Stimulated activated CD8-positive, alpha-beta memory T cell treated with anti-CD3 and anti-CD28 coated beads, Interleukin-12 subunit alpha, Interleukin-12 subunit beta, amount 100 ng/mL, for 1 hour (primary cell): ENCODE measurements around the gene AP1M1.
"Not testable (repeated sequence)": the region's sequence is repeated elsewhere in the genome, so short reads cannot be mapped to it uniquely, and the experiment has no call there.

Source experiments
- DNase-seq: peaks from one replicate; pipeline ENCODE4 v3.0.0-alpha.2; 2020; ENCODE audit warnings: low read depth

The AP1M1 gene

DNA sequence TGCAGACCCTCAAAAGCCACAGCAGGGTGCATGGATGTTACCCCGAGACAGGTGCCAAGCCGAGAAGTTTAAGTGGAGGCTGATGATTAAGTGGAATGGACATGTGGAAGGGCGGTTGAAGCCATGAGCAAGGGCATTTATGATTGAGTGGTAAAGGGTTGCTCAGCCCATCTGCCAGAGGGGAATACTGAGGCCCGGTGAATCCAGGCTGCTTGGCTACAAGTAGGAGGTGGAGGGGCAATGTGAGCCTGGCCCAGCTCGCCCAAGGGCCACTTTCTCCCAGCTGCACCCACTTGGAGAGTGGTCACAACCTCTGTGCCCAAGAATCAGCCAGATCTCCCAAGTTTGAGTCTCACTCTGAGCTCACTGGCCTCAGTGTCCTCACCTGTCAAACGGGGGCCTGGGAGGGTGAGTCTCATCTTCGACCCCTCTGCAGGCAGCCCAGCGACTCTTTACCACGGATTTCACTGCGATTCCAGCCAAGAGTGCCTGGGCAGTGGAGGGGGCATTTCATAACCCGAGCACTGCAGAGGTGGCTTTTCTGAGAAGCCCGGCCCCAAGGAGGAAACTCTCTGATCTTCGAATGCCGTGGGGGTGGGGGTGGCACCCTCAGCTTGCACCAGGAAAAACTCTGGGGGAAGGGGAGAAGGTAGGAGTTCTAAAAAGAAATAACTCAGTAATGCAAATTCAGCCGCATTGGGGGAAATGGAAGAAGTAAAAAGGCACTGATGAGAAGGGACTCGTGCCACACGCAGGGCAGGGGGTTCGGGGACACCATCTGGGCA, 64.1 kb downstream of the AP1M1 start:
- no peak for DNase-seq

DNA sequence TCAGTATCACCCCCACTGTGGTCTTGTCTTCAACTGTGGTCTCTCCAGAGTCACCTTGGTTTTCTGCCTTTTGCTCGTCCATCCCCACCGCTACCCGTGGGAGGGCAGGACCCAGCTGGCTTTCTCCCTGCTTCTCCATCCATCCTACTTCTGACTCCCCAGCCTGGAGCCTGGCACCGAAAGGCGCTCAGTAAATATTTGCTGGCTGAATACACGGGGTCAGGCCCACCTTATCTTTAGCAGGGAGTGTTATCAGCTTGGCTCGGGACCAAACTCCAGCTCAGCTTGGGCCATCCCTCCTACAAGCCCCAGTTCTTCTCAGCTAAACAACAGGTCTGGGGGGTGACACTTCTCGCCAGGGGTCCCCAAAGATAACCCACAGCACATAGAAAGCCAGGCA, 64.9 kb downstream of the AP1M1 start:
- DNase-seq: no peak

DNA sequence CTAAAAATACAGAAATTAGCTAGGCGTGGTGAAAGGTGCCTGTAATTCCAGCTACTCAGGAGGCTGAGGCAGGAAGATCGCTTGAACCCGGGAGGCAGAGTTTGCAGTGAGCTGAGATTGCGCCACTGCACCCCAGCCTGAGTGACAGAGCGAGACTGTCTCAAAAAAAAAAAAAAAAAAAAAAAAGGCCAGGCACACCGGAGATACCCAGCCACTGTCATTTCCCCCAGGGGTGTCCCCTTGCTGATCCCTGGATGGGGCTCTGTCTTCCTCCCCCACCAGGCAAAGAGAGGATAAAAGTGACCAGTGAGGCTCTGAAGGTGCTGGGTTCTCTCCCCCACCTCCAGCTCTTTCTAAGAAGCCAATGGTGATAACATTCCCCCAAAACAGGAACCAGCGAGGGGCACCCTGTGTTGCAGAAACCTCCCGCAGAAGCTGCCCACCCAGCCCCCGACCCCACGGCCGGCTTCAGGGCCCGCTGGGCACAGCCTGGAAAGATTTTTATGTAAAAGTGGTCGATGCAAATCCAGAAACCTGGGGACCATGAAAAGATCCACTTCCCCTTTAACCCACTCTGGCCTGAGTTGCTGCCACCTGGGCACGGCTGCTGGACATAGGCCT, 65.5 kb downstream of the AP1M1 start:
- no peak for DNase-seq

DNA sequence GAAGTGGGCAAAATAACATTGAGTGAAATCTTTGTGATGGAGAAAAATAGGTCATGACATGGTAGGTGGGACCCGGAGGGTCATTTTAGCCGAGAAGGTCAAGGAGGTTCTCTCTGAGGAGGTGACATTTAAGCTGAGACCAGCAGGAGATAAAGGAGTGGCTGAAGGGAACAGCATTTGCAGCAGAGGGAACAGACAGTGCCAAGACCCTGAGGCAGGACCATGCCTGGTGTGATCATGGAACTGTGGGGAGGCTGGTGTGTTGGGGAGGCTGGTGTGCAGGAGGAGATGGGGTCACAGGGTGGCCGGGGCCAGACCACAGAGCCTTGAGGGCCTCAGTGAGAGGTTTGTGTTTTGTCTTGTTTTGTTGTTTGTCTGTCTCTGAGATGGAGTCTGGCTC, 67.5 kb downstream of the AP1M1 start:
- no peak for DNase-seq

DNA sequence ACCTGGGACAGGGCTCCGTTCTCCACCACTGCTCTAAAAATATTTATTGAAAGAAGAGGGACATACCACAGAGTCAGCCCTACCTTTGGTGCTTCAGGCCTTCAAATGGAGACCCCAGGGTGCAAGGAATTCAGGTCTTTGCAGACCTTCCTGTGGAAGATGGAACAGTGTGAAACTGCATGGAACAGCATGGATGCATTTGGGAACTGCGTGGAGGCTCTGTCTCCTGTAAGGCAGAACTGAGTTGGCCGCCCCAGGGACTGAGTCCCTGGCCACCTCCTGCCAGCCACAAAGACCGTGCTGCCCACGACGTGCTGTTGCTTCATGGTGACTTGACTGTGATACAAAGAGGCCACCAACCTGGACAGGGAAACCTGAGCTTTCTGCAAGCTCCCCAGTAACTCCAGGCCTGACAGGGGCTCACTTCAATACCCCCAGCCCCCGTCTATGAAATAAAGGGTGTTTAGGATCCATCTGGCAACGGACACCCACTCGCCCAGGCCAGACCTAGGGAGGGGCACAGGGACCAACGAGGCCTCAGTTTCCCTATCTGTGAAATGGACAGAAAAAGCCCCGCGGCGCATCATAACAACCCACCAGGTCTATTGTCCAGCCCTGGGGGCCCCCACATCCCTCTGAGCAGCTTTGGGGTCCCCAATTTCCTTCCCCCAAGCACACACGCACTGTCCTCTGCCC, 68.3 kb downstream of the AP1M1 start:
- DNase-seq: no peak

DNA sequence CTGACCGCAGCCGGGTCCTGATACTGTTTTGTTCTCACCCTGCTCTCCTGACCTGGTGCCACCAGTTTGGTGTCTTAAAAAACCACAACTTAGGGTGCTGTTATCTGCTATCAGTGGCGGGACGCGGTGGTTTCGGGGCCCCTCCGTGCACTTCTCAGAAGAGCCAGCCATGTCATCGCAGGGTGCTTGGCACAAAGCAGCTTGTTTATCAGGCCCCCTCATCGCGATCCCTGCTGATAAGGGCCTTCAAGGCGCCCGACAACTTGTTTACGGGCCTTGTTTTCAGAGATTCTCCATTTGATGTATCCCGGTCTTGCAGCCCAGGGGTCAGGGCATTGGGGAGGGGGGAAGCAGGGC, 68.9 kb downstream of the AP1M1 start:
- peak; percentile 46 for DNase-seq

DNA sequence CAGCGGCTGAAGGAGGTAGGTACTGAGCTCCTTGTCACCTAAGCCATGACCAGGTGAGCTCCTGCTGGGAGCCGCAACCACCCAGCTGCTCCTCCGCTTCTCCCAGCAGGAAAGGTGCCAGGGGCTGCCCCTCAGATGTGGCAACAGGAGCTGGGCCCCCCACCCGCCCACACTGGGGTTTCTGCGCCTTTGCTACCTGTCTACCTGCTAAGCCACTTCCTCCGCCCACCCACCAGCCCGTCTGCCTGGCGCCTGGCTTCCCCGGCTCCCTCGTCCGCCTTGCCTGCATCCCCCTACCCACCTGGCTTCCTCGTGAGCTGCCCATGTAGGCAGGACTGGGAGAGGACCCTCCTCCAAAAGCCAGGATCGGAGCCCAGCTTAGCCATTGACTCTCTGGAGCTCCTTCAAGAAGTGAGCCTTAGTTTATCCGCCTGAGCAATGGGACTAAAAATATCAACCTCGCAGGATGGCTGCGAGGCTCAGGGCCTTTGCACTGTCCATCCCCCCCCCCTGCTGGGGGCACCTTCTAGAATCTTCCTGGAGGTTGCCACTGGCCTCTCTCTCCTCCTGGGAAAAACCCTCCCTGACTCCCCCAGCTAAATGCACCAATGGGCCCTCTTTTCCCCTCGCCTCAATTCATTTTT, 71.1 kb downstream of the AP1M1 start:
- DNase-seq: peak; percentile 18

DNA sequence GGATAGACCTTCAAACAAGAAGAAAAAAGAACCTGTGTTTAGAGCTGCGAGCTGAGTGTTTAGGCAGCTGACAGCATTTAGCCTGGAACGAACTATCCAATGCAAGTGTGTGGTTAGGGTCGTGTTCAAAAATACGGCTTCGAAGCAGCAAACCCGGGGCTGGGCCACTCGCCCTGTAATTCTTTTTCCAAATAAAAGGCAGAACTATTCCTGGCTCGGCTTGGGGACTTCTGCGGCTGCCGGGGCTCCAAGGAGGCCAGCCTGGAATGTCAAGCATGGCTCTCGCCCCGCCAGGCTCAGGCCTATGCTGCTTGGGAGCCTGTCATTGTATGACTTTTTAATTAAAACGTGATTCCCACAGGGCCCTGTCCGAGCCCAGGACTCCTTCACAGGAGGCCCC, 75.2 kb downstream of the AP1M1 start:
- no peak for DNase-seq

DNA sequence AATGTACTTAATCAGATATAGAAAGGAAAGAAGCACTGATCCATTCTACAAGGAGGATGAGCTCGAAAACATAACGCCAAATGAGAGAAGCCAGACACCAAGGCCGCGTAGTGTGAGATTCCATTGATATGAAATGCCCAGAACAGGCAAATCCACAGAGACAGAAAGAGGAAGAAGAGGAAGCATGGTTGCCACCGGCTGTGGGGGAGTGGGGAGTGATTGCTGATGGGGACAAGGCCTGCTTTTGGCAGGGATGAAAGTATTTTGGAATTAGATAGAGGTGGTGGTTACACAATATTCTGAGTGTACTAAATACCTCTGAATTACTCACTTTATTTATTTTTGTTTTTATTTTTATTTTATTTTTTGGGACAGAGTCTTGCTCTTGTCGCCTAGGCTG, 76.7 kb downstream of the AP1M1 start:
- no peak for DNase-seq

DNA sequence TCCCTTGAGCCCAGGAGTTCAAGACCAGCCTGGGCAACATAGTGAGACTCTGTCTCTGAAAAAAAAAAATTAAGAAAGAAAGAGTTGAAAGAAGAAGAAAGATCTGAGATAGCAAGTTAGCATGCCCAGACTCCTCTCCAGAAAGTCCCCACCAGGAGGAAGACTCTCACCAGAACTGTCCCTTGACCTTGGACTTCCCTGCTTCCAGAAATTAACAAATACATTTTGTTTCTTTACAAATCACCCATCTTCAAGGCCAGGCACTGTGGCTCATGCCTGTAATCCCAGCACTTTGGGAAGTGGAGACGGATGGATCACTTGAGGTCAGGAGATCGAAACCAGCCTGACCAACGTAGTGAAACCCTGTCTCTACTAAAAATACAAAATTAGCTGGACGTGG, 82.6 kb downstream of the AP1M1 start:
- DNase-seq: no peak

DNA sequence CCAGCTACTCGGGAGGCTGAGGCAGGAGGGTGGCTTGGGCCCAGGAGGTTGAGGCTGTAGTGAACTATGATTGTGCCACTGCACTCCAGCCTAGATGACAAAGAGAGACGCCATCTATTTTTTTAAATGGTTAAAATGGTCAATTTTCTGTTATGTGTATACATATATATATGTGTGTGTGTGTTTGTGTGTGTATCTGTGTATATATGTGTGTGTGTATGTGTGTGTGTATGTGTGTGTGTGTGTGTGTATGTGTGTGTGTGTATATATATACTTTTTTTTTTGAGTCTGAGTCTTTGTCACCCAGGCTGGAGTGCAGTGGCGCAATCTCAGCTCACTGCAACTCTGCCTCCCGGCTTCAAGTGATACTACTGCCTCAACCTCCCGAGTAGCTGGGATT, 84.0 kb downstream of the AP1M1 start:
- no peak for DNase-seq

DNA sequence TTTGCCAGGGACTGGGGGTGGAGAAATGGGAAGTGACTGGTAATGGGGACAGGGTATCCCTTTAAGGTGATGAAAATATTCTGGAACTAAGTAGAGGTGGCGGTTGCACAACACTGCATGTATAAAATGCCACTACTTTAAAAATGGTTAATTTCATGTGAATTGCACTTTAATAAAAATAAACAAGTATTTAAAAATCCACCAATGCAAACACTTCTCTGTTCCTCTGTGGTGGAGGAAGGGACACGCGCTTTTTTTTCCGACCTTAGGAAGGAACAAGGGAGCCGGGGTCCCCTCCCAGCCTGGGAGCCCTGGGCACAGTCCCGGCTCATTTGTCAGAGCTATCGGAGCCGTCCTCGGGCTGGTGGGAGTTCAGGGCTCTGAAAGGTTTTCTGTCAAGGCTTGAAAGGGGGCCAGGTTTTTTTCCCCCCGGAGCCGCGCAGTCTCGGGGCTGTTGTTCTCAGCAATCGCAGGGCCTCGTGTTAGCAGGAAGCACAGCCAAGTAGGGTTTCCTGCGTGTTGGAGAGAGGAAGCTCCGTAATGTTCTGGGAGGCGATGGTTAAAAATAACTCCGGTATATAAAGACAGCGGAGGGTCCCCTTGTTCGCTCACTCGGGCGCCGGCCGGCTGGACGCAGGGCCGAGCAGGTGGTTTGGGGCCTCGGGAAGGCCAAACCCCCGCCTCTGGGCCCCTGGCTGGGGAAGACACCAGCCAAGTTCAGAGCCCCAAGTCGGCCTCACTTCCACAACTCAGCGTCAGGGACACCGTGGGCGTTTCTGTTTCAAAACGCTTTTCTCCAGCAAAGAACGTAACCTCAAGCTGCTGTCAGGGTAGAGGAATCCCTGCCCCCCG, 85.7 kb downstream of the AP1M1 start:
- peak; percentile 14 for DNase-seq

DNA sequence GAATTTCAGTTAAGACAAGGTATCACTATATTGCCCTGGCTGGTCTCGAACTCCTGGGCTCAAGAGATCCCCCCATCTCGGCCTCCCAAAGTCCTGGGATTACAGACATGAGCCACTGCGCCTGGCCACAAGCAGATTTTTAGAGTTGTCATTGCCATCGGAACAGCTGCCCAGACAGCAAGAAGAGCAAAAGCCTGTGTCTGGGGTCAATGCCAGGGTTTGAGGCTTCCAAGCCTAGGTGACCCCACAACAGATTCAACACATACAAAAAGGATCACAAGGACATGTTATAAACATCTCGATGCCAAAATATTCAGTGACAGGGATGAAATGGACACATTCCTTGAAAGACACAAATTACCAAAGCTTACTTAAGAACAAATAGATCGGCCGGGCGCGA, 86.8 kb downstream of the AP1M1 start:
- DNase-seq: no peak

DNA sequence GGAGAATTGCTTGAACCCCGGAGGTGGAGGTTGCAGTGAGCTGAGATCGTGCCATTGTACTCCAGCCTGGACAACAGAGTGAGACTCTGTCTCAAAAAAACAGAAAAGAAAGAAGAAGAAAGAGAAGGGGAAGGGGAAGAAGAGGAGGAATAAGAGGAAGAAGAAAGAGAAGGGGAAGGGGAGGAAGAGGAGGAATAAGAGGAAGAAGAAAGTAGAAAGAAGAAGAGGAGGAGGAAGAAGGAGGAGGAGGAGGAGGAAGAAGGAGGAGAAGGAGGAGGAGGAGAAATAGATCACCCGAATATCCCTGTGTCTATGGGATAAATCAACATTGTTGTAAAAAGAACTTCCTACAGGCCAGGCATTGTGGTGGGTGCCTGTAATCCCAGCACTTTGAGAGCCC, 87.4 kb downstream of the AP1M1 start:
- not testable (repeated sequence) for DNase-seq

DNA sequence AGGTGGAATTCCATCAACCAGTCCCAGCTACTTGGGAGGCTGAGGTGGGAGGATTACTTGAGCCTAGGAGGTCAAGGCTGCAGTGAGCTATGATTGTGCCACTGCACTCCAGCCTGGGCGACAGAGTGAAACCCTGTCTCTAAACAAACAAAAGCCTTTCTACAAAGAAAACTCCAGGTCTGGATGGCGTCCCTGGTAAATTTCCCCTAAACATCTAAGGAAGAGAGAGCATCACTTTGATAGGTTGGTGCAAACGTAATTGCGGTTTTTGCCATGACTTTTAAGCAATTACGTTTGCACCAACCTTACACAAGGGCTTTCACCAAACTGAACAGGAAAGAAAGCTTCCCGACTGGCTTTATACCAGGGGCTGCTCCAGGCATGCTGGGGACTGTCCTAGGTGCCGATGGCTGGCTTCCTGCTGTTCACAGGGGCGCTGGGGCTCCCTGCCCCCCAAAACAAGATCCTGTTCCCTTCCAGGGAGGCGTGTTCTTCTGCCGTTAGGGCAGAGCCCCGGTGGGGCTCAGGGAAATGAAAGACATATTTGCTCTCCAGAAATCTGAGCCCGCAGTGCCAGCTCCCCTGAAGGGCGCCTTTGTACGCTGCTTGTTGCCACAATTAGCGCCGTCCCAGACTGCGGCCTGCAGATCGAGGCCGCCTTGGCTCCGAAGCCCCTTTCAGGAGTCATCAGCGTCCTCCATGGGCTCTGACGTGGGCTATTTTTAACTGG, 88.2 kb downstream of the AP1M1 start:
- no peak for DNase-seq

DNA sequence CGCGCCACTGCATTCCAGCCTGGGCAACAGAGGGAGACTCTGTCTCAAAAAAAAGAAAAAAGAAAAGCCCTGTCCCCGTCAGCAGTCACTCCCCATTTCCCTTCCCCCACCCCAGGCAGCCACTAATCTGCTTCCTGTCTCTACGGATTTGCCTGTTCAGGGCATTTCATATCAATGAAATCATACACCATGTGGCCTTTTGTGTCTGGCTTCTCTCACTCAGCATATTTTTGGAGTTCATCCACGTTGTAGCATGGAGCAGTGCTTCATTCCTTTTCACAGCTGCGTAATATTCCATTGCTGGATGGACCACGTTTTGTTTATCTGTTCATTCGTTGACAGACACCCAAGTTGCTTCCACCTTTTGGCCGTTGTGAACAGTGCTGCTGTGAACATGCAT, 90.8 kb downstream of the AP1M1 start:
- no peak for DNase-seq

DNA sequence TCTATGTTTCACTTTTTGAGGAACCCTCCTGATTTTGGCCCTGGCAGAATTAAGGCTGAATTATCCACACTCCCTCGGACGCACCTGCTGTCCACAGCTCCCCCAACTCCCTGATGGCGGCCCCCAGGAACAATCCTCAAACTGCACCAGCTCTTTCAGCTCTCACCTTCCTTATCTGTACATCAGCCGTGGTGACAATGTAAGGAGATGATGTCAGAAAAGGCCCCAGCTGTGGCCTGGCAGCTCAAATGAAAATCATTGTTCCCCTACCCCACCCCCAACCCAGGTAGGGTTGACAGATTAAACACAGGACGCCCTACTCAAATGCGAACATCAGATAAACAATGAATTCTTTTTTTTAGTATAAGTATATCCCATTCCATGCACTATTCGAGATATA, 91.9 kb downstream of the AP1M1 start:
- DNase-seq: no peak

DNA sequence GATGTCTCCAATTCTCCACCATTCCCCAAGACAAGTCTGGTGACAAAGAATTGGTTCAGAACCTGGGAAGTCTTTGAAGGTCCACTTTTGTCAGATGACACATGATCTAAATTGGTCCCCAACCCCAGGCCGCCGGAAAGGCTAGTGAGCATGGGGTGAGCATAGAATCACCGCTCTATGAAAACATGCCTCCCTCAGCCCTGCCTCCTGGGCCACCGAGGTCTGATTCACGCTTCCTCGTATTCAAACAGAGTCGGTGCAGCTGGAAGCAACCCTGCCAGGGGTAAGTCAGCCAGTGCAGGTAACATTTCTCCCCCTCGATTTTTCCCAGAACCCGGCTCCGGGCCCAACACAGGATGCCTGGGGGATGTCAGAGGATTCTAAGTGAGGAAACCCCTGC, 93.0 kb downstream of the AP1M1 start:
- DNase-seq: no peak

DNA sequence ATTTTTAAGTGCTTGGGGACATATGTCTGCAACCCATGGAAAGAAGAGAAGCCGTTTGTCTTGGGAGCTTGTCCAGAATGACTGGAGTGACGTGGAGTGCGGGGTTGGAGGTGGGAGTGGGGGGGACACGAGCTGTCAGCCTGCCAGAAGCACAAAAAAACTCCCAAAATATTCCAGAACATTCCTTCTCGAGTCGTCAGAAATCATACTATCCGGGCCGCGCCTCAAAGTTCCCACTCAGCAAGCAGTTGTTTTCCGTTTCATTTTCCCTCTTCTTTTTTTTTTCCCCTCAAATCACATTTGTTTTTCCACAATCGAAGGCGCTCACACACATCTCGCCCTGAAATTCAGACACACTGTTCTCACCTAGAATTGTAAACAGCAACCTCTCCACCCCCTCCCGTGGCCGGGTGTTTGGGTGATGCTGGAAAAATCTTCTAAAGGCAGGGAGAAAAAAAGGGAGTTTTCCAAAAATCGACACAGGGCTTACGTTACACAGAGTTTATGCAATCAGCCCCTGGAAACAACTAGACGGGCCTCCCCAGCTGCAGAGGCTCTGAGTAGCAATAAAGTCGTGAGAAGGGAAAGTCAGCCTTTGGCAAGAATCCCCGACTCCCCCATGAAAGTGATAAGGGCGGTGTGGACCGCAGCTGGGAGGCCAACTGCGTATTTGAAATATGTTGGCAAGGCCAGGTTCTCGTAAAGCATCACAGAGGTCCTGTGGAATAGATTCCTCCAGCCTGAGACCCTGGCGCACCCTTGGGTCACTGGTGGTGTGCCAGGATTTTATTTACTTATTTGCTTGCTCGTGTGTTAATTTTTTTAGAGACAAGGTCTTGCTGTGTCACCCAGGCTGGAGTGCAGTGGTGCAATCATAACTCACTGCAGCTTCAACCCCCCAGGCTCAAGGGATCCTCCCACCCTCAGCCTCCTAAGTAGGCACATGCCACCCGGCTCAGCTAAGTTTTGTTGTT, 95.7 kb downstream of the AP1M1 start:
- DNase-seq: no peak

DNA sequence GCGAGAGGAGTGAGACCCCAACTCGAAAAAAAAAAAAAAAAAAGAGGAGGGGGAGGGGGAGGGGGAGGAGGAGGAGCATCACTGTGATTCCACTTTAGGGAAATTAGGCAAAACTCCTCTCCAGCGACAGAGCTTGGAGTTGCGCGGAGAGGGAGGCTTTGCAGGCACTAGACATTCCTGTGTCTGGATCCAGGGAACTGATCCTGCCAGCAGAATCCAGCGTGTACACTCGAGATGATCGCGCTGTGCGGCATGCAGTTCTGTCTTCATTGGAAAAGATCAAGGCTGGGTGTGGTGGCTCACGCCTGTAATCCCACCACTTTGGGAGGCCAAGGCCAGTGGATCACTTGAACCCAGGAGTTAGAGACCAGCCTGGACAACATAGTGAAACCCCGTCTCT, 97.3 kb downstream of the AP1M1 start:
- DNase-seq: no peak
